VCaP (cell line): ENCODE results near the gene PGF.

Experiments used
- H3K27ac ChIP-seq: fragments of 450-650 bp; 2 replicates; pipeline ENCODE4 v1.5.1; 2017
- CTCF ChIP-seq: fragments of 450-650 bp; conservative IDR thresholded peaks from 2 replicates; pipeline ENCODE4 v1.5.1; 2017; ENCODE audit warnings: mild to moderate bottlenecking, moderate library complexity

The PGF gene

GRCh38 chr14:74988131-74988530, 32.7 kb upstream of the PGF start:
- TF ChIP-seq CTCF: no peak
- H3K27ac ChIP-seq: no peak overlapping the region

DNA sequence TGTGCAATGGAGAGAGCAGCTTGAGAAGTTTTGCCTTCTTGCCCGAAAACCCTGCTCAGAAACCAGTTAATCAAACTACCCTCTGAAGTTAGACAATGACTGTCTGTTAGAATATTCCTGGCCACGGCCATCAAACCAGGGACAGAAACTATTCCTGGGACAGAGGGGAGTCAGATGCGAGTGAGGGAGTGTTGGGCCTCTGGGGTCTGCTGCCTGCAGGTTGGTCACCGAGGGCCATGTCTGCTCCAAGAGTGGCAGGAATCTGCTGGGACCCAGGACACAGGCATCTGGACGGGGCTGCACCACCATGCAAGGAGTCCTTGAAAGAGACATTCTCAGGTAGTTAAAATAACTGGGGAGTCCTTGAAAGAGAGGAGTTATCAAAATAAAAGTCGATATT, 30.4 kb upstream of the PGF start:
- H3K27ac ChIP-seq: no peak overlapping the region
- TF ChIP-seq CTCF: no peak

DNA sequence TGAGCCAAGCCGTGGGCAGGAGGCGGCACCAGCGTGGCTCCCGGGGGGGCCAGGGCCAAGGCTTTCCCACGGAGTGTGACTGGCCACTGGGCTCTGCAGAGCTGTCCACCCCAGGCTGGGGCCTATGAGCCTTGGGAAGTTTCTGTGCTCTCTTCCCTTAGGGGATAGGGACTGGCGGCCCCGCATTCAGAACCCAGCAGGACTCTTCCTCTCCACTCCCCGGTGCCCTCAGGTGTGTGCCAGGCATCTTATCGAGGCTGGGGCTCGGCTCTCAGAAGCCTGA, 29.6 kb upstream of the PGF start:
- TF ChIP-seq CTCF: no peak

DNA sequence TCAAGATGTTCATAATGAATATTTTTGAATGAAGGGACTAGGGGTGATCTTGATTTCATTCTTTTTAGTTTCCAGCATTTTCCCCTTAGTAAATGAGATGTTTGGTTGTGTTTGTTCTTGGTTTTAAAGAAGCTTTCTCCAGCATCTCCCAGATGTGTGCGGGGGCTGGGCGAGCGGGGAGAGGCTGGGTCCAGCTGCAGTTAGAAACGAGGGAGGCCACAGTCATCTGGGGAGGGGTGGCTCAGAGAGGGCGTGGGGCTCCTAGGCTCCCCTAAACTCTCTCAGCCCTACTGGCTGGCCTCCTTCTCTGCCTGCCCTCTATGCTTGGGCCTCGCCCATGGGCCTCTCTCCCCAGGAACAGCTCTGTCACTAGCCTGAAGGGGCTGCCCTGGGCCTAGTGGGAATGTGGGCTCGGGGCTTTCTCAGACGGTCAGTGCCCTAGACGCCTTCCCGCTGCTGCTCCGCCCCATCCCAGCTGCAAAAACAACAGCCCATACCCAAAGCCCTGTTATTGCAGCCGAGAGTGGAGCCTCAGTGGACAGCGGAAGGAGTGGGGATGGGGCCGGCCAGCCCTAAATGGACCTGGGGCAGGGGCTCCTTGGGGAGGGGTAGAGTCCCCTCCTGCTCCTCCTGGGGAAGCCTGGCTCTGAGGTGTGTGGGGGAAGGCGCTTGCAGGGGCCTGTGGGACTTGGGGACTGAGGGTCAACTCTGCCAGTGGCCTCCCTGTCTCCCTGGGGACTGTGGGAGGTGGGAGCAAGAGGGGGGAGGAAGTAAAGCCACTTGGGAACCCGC, 29.0 kb upstream of the PGF start:
- no peak for TF ChIP-seq CTCF
- H3K27ac ChIP-seq: no peak overlapping the region

More for the DNA sequence above, 29.6 kb upstream of the PGF start:
- H3K27ac ChIP-seq: no peak overlapping the region

- no peak for TF ChIP-seq CTCF
- no peak overlapping the region for H3K27ac ChIP-seq
These were observed 27.9 kb upstream of the PGF start for GRCh38 chr14:74983343-74983742.

- no peak for TF ChIP-seq CTCF
- H3K27ac ChIP-seq: no peak overlapping the region
These were observed 27.3 kb upstream of the PGF start for GRCh38 chr14:74982661-74983060.

DNA sequence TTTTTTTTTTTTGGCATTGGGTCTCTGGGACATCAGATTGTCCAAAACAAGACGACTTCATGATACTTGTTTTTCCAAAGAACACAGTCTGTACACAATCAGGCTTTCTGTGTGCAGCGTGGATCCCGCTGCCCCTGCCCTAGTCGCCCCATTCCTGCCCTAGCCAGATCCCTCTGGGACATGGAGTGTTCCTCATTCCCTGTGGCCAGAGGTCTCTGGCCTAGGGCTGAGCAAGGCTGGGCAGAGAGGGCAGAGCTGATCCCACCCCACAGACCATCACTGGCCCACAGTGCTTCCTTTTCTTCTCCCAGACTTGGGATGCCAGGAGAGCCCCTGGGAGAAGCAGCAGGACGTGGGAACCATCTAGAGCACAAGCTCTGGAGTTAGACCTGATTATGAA, 26.4 kb upstream of the PGF start:
- no peak overlapping the region for H3K27ac ChIP-seq
- no peak for TF ChIP-seq CTCF
